ENCODE data around the gene DPT.

DPT gene

GRCh38 chr1:168689726-168690602, 39.0 kb downstream of the DPT start:
- no peak overlapping the region for H4K91ac ChIP-seq (ENCODE audit: low read length)
- WGBS: 76% methylated on average over 8 of the region's 8 CpGs
- no peaks in the 10 kb centered on the region for H3K27me3 ChIP-seq (ENCODE audit: control insufficient read depth in 1 of 2, insufficient read depth in 1 of 2, low read length in 2 of 2)
- no peak overlapping the region for H3K4ac ChIP-seq (ENCODE audit: low read depth in 1 of 2, low read length in 2 of 2)
- no peak overlapping the region for H2AFZ ChIP-seq (ENCODE audit: low read depth, low read length)
- no peak overlapping the region for H2BK15ac ChIP-seq (ENCODE audit: low read depth, poor library complexity, severe bottlenecking)
- H3K27ac ChIP-seq (ENCODE audit: low read length, poor library complexity, severe bottlenecking): peak overlapping the region; percentile 41
- H3K4me1 ChIP-seq (ENCODE audit: control insufficient read depth, insufficient read depth, low read depth, low read length): peaks cover 9% of the 10 kb centered on the region
- no peak overlapping the region for H3K18ac ChIP-seq (ENCODE audit: low read depth in 1 of 2, low read length in 2 of 2)
- H3K9me3 ChIP-seq (ENCODE audit: control insufficient read depth, low read length): no peaks in the 10 kb centered on the region
- no peak overlapping the region for H2BK5ac ChIP-seq (ENCODE audit: low read depth, low read length, poor library complexity, severe bottlenecking)
- H2AK5ac ChIP-seq (ENCODE audit: low read length, severe bottlenecking): no peak overlapping the region
- DNase-seq: peak; percentile 47
- no peak overlapping the region for H4K8ac ChIP-seq (ENCODE audit: low read length)
- H3K79me1 ChIP-seq (replicated peaks; ENCODE audit: low read length, poor library complexity, severe bottlenecking): no peaks in the 10 kb centered on the region
- H3K4me3 ChIP-seq (ENCODE audit: insufficient read depth in 1 of 2, low read depth in 1 of 2, low read length in 2 of 2): no peak overlapping the region
- H2BK12ac ChIP-seq (ENCODE audit: low read length in 2 of 2): no peak overlapping the region
- no peaks in the 10 kb centered on the region for H3K36me3 ChIP-seq (ENCODE audit: control insufficient read depth in 1 of 2, insufficient read depth in 2 of 2, low read depth in 1 of 2, low read length in 2 of 2)
- no peak overlapping the region for H3K4me2 ChIP-seq (ENCODE audit: low read length, poor library complexity, severe bottlenecking)
- no peak overlapping the region for H3K9ac ChIP-seq (ENCODE audit: low read length)
- no peak overlapping the region for H3K23ac ChIP-seq (ENCODE audit: low read length in 2 of 2)
- no peak overlapping the region for H2BK120ac ChIP-seq (ENCODE audit: low read depth, low read length)
- no peak overlapping the region for H3K14ac ChIP-seq (ENCODE audit: low read length in 2 of 2)

GRCh38 chr1:168689327-168689657, 39.7 kb downstream of the DPT start:
- Histone ChIP-seq H3K4me1 (ENCODE audit: control insufficient read depth, insufficient read depth, low read depth, low read length) (peaks cover 9% of the 10 kb centered on the region), H3K9me3 (ENCODE audit: control insufficient read depth, low read length) (no peaks in the 10 kb centered on the region), H2AK5ac (ENCODE audit: low read length, severe bottlenecking) (peak overlapping the region; percentile 5), H3K9ac (ENCODE audit: low read length) (no peak overlapping the region), H3K27me3 (ENCODE audit: control insufficient read depth in 1 of 2, insufficient read depth in 1 of 2, low read length in 2 of 2) (no peaks in the 10 kb centered on the region), H2BK5ac (ENCODE audit: low read depth, low read length, poor library complexity, severe bottlenecking) (no peak overlapping the region), H4K91ac (ENCODE audit: low read length) (no peak overlapping the region), H3K23ac (ENCODE audit: low read length in 2 of 2) (no peak overlapping the region), H3K79me1 (replicated peaks; ENCODE audit: low read length, poor library complexity, severe bottlenecking) (no peaks in the 10 kb centered on the region), H3K36me3 (ENCODE audit: control insufficient read depth in 1 of 2, insufficient read depth in 2 of 2, low read depth in 1 of 2, low read length in 2 of 2) (no peaks in the 10 kb centered on the region), H3K4me2 (ENCODE audit: low read length, poor library complexity, severe bottlenecking) (no peak overlapping the region), H3K4me3 (ENCODE audit: insufficient read depth in 1 of 2, low read depth in 1 of 2, low read length in 2 of 2) (no peak overlapping the region), H3K4ac (ENCODE audit: low read depth in 1 of 2, low read length in 2 of 2) (no peak overlapping the region), H2BK15ac (ENCODE audit: low read depth, poor library complexity, severe bottlenecking) (no peak overlapping the region), H3K14ac (ENCODE audit: low read length in 2 of 2) (no peak overlapping the region), H2BK120ac (ENCODE audit: low read depth, low read length) (no peak overlapping the region), H3K18ac (ENCODE audit: low read depth in 1 of 2, low read length in 2 of 2) (no peak overlapping the region), H4K8ac (ENCODE audit: low read length) (no peak overlapping the region), H3K27ac (ENCODE audit: low read length, poor library complexity, severe bottlenecking) (no peak overlapping the region), H2AFZ (ENCODE audit: low read depth, low read length) (no peak overlapping the region), H2BK12ac (ENCODE audit: low read length in 2 of 2) (no peak overlapping the region)
- WGBS: 93% methylated on average over 2 of the region's 2 CpGs
- no peak for DNase-seq

- 13% methylated on average over 3 of the region's 5 CpGs for WGBS
- Histone ChIP-seq H3K27me3 (ENCODE audit: control insufficient read depth in 1 of 2, insufficient read depth in 1 of 2, low read length in 2 of 2) (no peaks in the 10 kb centered on the region), H4K91ac (ENCODE audit: low read length) (no peak overlapping the region), H2BK5ac (ENCODE audit: low read depth, low read length, poor library complexity, severe bottlenecking) (no peak overlapping the region), H2AFZ (ENCODE audit: low read depth, low read length) (no peak overlapping the region), H3K4me3 (ENCODE audit: insufficient read depth in 1 of 2, low read depth in 1 of 2, low read length in 2 of 2) (no peak overlapping the region), H3K27ac (ENCODE audit: low read length, poor library complexity, severe bottlenecking) (peak overlapping the region; percentile 27), H3K23ac (ENCODE audit: low read length in 2 of 2) (no peak overlapping the region), H3K9ac (ENCODE audit: low read length) (no peak overlapping the region), H2BK15ac (ENCODE audit: low read depth, poor library complexity, severe bottlenecking) (no peak overlapping the region), H4K8ac (ENCODE audit: low read length) (no peak overlapping the region), H3K9me3 (ENCODE audit: control insufficient read depth, low read length) (no peaks in the 10 kb centered on the region), H3K4me2 (ENCODE audit: low read length, poor library complexity, severe bottlenecking) (no peak overlapping the region), H3K36me3 (ENCODE audit: control insufficient read depth in 1 of 2, insufficient read depth in 2 of 2, low read depth in 1 of 2, low read length in 2 of 2) (no peaks in the 10 kb centered on the region), H3K4me1 (ENCODE audit: control insufficient read depth, insufficient read depth, low read depth, low read length) (peaks cover 9% of the 10 kb centered on the region), H2AK5ac (ENCODE audit: low read length, severe bottlenecking) (no peak overlapping the region), H2BK12ac (ENCODE audit: low read length in 2 of 2) (no peak overlapping the region), H2BK120ac (ENCODE audit: low read depth, low read length) (no peak overlapping the region), H3K18ac (ENCODE audit: low read depth in 1 of 2, low read length in 2 of 2) (no peak overlapping the region), H3K14ac (ENCODE audit: low read length in 2 of 2) (no peak overlapping the region), H3K4ac (ENCODE audit: low read depth in 1 of 2, low read length in 2 of 2) (no peak overlapping the region), H3K79me1 (replicated peaks; ENCODE audit: low read length, poor library complexity, severe bottlenecking) (no peaks in the 10 kb centered on the region)
- peak; percentile 77 for DNase-seq
Measured at GRCh38 chr1:168688644-168689326, 40.2 kb downstream of the DPT start.

GRCh38 chr1:168687816-168688215, 41.2 kb downstream of the DPT start:
- DNase-seq: no peak

More at GRCh38 chr1:168687816-168688215, 41.2 kb downstream of the DPT start:
- Histone ChIP-seq H3K27ac (ENCODE audit: low read length, poor library complexity, severe bottlenecking) (no peak overlapping the region), H2BK15ac (ENCODE audit: low read depth, poor library complexity, severe bottlenecking) (no peak overlapping the region), H3K4me3 (ENCODE audit: insufficient read depth in 1 of 2, low read depth in 1 of 2, low read length in 2 of 2) (no peak overlapping the region), H2AK5ac (ENCODE audit: low read length, severe bottlenecking) (no peak overlapping the region), H3K9me3 (ENCODE audit: control insufficient read depth, low read length) (peaks cover under 1% of the 10 kb centered on the region), H3K4me2 (ENCODE audit: low read length, poor library complexity, severe bottlenecking) (no peak overlapping the region), H3K27me3 (ENCODE audit: control insufficient read depth in 1 of 2, insufficient read depth in 1 of 2, low read length in 2 of 2) (no peaks in the 10 kb centered on the region), H3K23ac (ENCODE audit: low read length in 2 of 2) (no peak overlapping the region), H3K36me3 (ENCODE audit: control insufficient read depth in 1 of 2, insufficient read depth in 2 of 2, low read depth in 1 of 2, low read length in 2 of 2) (no peaks in the 10 kb centered on the region), H3K79me1 (replicated peaks; ENCODE audit: low read length, poor library complexity, severe bottlenecking) (no peaks in the 10 kb centered on the region), H2BK120ac (ENCODE audit: low read depth, low read length) (no peak overlapping the region), H2AFZ (ENCODE audit: low read depth, low read length) (no peak overlapping the region), H2BK5ac (ENCODE audit: low read depth, low read length, poor library complexity, severe bottlenecking) (no peak overlapping the region), H3K18ac (ENCODE audit: low read depth in 1 of 2, low read length in 2 of 2) (no peak overlapping the region), H4K8ac (ENCODE audit: low read length) (no peak overlapping the region), H3K14ac (ENCODE audit: low read length in 2 of 2) (no peak overlapping the region), H4K91ac (ENCODE audit: low read length) (no peak overlapping the region), H3K9ac (ENCODE audit: low read length) (no peak overlapping the region), H2BK12ac (ENCODE audit: low read length in 2 of 2) (no peak overlapping the region), H3K4me1 (ENCODE audit: control insufficient read depth, insufficient read depth, low read depth, low read length) (peaks cover 9% of the 10 kb centered on the region), H3K4ac (ENCODE audit: low read depth in 1 of 2, low read length in 2 of 2) (no peak overlapping the region)
- WGBS: 85% methylated on average over 3 of the region's 4 CpGs
